ENCODE results near the gene KCTD13. TPM values are rescaled to one million over a fixed set of nuclear protein-coding genes. Genes with fewer than 3 reads are reported as not detected.

Gene KCTD13
- total RNA-seq, 4 donors from 2014 or later = 3.7 to 8.6 (median 6.3) TPM

DNA sequence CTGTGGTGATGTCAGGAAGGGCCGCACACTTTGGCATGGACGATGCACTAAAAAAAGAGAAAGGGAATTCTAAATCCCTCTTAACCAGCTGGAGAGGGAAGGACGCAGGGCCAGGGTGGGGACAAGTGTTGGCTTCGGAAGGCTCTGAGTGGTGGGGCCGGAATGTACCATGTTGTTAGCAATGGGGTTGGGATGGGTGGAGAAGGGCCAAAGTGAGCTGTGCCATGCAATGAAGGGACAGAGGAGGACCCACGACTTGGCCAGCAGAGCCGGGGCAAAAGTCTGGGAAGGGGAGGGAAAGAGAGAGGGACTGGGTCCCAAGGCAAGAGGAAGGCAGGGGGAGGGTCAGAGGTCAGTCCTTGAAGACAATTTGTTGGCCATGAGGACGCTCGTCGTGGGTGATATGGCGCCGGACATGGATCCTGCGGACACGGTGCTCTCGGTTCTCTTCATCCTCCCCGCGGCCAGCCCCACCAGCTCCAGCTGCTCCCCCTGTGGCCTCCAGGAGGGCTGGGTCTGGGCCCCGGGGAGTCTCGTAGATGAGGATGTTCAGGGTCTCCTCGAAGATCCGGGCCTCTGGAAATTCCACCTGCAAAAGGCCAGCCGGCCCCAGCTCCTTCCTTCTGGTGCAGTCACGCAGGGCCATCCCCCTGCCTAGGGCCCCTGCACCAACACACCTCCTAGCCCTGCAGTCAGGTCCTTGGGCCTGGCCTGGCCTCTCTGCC lies 19.3 kb downstream of the KCTD13 start:
- no peak for ATAC-seq
- no peak for TF ChIP-seq POLR2A (IDR thresholded peaks at IDR 0.05)
- TF ChIP-seq, protein P1, sequence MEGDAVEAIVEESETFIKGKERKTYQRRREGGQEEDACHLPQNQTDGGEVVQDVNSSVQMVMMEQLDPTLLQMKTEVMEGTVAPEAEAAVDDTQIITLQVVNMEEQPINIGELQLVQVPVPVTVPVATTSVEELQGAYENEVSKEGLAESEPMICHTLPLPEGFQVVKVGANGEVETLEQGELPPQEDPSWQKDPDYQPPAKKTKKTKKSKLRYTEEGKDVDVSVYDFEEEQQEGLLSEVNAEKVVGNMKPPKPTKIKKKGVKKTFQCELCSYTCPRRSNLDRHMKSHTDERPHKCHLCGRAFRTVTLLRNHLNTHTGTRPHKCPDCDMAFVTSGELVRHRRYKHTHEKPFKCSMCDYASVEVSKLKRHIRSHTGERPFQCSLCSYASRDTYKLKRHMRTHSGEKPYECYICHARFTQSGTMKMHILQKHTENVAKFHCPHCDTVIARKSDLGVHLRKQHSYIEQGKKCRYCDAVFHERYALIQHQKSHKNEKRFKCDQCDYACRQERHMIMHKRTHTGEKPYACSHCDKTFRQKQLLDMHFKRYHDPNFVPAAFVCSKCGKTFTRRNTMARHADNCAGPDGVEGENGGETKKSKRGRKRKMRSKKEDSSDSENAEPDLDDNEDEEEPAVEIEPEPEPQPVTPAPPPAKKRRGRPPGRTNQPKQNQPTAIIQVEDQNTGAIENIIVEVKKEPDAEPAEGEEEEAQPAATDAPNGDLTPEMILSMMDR (IDR thresholded peaks at IDR 0.05 in 4 of 5, conservative IDR thresholded peaks at IDR 0.05 in 1 of 5) = no peak
- H3K4me3 ChIP-seq = no peak overlapping the region
- H3K9me3 ChIP-seq = no peaks in the 10 kb centered on the region
- intact Hi-C loops (cut with DNase I; ENCODE audit: low total_unique reads) = no loop called here
- peaks cover 0 to 5% (median 3%) of the 10 kb centered on the region in 3 donors for H3K27me3 ChIP-seq
- H3K27ac ChIP-seq = no peak overlapping the region
- DNase-seq = no peak
- no peaks in the 10 kb centered on the region for H3K4me1 ChIP-seq
- H3K36me3 ChIP-seq = no peaks in the 10 kb centered on the region
- in situ Hi-C loops (cut with MboI; ENCODE audit: low sequenced_read_pairs in 4 of 4) = no loop called here

DNA sequence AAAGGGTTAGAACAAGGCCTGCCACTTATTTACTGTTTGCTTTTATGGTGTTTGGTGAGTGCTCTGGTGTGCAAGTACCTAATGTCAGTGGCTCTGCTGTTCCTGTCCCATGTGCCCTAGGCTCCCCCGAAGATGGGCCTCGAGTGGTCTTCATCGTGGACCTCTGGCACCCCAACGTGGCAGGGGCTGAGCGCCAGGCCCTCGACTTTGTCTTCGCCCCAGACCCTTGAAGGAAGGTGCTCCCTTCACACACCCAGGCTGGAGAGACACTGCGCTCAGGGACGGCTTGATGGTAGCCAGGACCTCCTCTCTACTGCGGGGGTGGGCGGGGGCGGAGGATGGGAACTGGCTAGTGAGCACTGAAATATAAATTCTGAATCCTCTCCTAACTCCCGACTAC lies 20.4 kb downstream of the KCTD13 start:
- Histone ChIP-seq H3K4me3 (no peak overlapping the region), H3K9me3 (no peaks in the 10 kb centered on the region), H3K36me3 (no peaks in the 10 kb centered on the region), H3K4me1 (no peaks in the 10 kb centered on the region), H3K27ac (no peak overlapping the region), H3K27me3 (peaks cover 6 to 13% (median 11%) of the 10 kb centered on the region in 3 donors)
- no peak for ATAC-seq
- no peak for DNase-seq
- intact Hi-C loops (cut with DNase I; ENCODE audit: low total_unique reads) (no loop called here), in situ Hi-C loops (cut with MboI; ENCODE audit: low sequenced_read_pairs in 4 of 4) (no loop called here)
- TF ChIP-seq, protein P1 (IDR thresholded peaks at IDR 0.05 in 4 of 5, conservative IDR thresholded peaks at IDR 0.05 in 1 of 5) = no peak
- no peak for TF ChIP-seq POLR2A (IDR thresholded peaks at IDR 0.05)

DNA sequence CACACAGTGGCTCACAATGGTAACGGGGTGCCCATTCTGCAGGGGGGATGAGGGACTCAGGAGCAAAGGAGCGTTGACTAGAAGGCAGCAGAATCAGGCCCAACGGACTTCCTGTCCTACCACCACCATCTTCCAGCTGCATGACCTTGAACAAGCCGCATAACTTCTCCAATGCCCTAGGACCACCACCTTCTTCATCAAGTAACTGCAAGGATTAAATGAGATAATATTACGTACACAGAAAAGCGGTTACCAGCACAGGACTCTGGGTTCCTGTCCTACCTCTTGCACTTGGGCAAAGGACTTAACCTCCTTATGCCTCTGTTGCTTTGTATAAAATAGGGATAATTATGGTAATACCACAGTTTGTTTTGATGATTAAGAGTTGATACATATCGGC lies 21.1 kb downstream of the KCTD13 start:
- TF ChIP-seq, protein P1 (IDR thresholded peaks at IDR 0.05 in 4 of 5, conservative IDR thresholded peaks at IDR 0.05 in 1 of 5) = no peak
- no peak for TF ChIP-seq POLR2A (IDR thresholded peaks at IDR 0.05)
- H3K36me3 ChIP-seq = no peaks in the 10 kb centered on the region
- H3K4me3 ChIP-seq = no peak overlapping the region
- H3K4me1 ChIP-seq = peaks cover 0 to 5% of the 10 kb centered on the region in 2 donors
- peaks cover 11 to 19% (median 12%) of the 10 kb centered on the region in 3 donors for H3K27me3 ChIP-seq
- in situ Hi-C loops (cut with MboI; ENCODE audit: low sequenced_read_pairs in 4 of 4) (no loop called here), intact Hi-C loops (cut with DNase I; ENCODE audit: low total_unique reads) (loop anchor here (5.0 kb wide), 1 partner anchor 452 kb away; the partner anchor contains the start of gene CD2BP2)
- no peak for DNase-seq
- no peaks in the 10 kb centered on the region for H3K9me3 ChIP-seq
- no peak overlapping the region for H3K27ac ChIP-seq
- no peak for ATAC-seq

DNA sequence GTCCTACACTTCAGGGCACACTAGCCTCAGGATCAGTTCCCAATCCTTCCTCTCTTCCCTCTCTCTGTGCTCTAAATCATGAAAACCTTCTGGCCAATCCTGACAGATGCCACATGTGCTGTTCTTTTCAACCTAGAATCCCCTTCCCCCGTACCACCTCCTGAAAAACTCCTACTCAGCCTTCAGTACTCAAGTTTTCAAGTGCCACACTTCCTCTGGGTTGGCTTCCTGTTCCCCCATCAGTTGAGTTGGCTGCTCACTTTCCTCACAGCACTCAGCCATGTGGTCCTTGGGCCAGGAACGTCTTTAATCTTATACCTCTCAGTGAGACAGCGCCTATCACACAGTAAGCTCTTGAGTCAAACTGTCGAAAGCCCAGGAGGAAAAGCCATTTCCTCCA lies 22.4 kb downstream of the KCTD13 start:
- peaks cover 0 to 5% of the 10 kb centered on the region in 2 donors for H3K4me1 ChIP-seq
- no peaks in the 10 kb centered on the region for H3K36me3 ChIP-seq
- H3K4me3 ChIP-seq = no peak overlapping the region
- H3K9me3 ChIP-seq = no peaks in the 10 kb centered on the region
- H3K27ac ChIP-seq = no peak overlapping the region
- TF ChIP-seq, protein P1 (IDR thresholded peaks at IDR 0.05 in 4 of 5, conservative IDR thresholded peaks at IDR 0.05 in 1 of 5) = no peak
- no peak for TF ChIP-seq POLR2A (IDR thresholded peaks at IDR 0.05)
- peaks cover 21 to 31% (median 25%) of the 10 kb centered on the region in 3 donors for H3K27me3 ChIP-seq
- no peak for DNase-seq
- intact Hi-C loops (cut with DNase I; ENCODE audit: low total_unique reads) (loop anchor here (5.0 kb wide), 1 partner anchor 454 kb away; the partner anchor contains the start of gene CD2BP2), in situ Hi-C loops (cut with MboI; ENCODE audit: low sequenced_read_pairs in 4 of 4) (no loop called here)
- no peak for ATAC-seq

Data from gastrocnemius medialis (tissue), 4 donors.